GM23338 (cell line): ENCODE measurements around the gene PNPLA3.

ENCODE experiments used
- CTCF ChIP-seq, 2 experiments: fragments of 200-600 bp in 1 of 2; sonication (generic) in 1 of 2; conservative IDR thresholded peaks; 2 replicates each; pipeline versions ENCODE4 v1.5.1 to v1.6.1; 2016 to 2017; ENCODE audit warnings: antibody characterized with exemption in 2 of 2, low read depth in 2 of 2, mild to moderate bottlenecking in 2 of 2, moderate library complexity in 1 of 2
- EZH2 ChIP-seq: fragments of 200-600 bp; sonication (generic); IDR thresholded peaks from one replicate; pipeline ENCODE4 v1.8.0; 2017; ENCODE audit warnings: antibody characterized with exemption, mild to moderate bottlenecking, low read depth; ENCODE audit not compliant: unreplicated experiment
- EZH2phosphoT487 ChIP-seq: fragments of 200-600 bp; sonication (generic); IDR thresholded peaks from one replicate; pipeline ENCODE4 v1.8.1; 2018; ENCODE audit warnings: antibody characterized with exemption; ENCODE audit not compliant: unreplicated experiment
- POLR2AphosphoS5 ChIP-seq: IDR thresholded peaks from 2 replicates; pipeline ENCODE4 v1.6.1; 2016; ENCODE audit warnings: antibody characterized with exemption, low read depth
- TF ChIP-seq, protein P1 (sequence below): IDR thresholded peaks from 2 replicates; pipeline ENCODE4 v1.6.1; 2016; ENCODE audit warnings: antibody characterized with exemption

DNA sequence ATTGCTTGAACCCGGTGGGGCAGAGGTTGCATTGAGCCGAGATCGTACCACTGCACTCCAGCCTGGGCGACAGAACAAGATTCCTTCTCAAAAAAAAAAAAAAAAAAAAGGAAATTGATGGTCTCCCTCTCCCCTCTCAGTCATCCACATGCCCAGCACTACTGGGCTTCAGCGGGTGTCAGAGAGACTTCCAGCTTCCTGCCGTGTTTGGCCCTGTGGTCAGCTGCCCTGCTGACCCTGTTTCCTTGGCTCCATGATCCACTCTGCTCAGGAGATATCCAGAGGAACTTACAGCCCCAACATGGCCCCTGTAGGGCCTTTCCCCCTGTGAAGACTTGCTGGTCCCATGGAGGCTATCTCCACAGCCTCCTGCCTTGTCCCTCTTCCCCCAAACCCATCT lies 6.1 kb upstream of the PNPLA3 start:
- TF ChIP-seq CTCF (conservative IDR thresholded peaks at IDR 0.05; ENCODE audit: low read depth in 2 of 2) (no peak), POLR2AphosphoS5 (no peak), EZH2 (no peak), EZH2phosphoT487 (no peak)
- TF ChIP-seq, protein P1, sequence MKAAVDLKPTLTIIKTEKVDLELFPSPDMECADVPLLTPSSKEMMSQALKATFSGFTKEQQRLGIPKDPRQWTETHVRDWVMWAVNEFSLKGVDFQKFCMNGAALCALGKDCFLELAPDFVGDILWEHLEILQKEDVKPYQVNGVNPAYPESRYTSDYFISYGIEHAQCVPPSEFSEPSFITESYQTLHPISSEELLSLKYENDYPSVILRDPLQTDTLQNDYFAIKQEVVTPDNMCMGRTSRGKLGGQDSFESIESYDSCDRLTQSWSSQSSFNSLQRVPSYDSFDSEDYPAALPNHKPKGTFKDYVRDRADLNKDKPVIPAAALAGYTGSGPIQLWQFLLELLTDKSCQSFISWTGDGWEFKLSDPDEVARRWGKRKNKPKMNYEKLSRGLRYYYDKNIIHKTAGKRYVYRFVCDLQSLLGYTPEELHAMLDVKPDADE = no peak
